ENCODE measurements around the gene CACNA1B.
"Not testable (repeated sequence)": the region's sequence is repeated elsewhere in the genome, so short reads cannot be mapped to it uniquely, and the experiment has no call there.

CACNA1B gene

GRCh38 chr9:138122201-138122600, 244.6 kb downstream of the CACNA1B start:
- no peak for DNase-seq

- no peak for DNase-seq
Observed at GRCh38 chr9:138122676-138123075, 245.1 kb downstream of the CACNA1B start.

- no peak for DNase-seq
Observed at GRCh38 chr9:138123086-138123485, 245.5 kb downstream of the CACNA1B start.

- not testable (repeated sequence) for DNase-seq
Observed at GRCh38 chr9:138126090-138126857, 248.7 kb downstream of the CACNA1B start.

GRCh38 chr9:138126858-138127584, 249.4 kb downstream of the CACNA1B start:
- DNase-seq: not testable (repeated sequence)

- not testable (repeated sequence) for DNase-seq
Observed at GRCh38 chr9:138128027-138128426, 250.4 kb downstream of the CACNA1B start.

GRCh38 chr9:138129318-138129717, 251.7 kb downstream of the CACNA1B start:
- not testable (repeated sequence) for DNase-seq

- not testable (repeated sequence) for DNase-seq
Observed at GRCh38 chr9:138132946-138133705, 255.5 kb downstream of the CACNA1B start.

- DNase-seq: not testable (repeated sequence)
Observed at GRCh38 chr9:138134581-138134980, 257.0 kb downstream of the CACNA1B start.

GRCh38 chr9:138139096-138139495, 261.5 kb downstream of the CACNA1B start:
- DNase-seq: not testable (repeated sequence)

GRCh38 chr9:138140980-138141379, 263.4 kb downstream of the CACNA1B start:
- not testable (repeated sequence) for DNase-seq

- DNase-seq: not testable (repeated sequence)
Observed at GRCh38 chr9:138142528-138143244, 265.1 kb downstream of the CACNA1B start.

- not testable (repeated sequence) for DNase-seq
Observed at GRCh38 chr9:138143491-138143890, 265.9 kb downstream of the CACNA1B start.

- not testable (repeated sequence) for DNase-seq
Observed at GRCh38 chr9:138147556-138147955, 270.0 kb downstream of the CACNA1B start.

GRCh38 chr9:138149672-138150656, 272.4 kb downstream of the CACNA1B start:
- not testable (repeated sequence) for DNase-seq

GRCh38 chr9:138155788-138156187, 278.2 kb downstream of the CACNA1B start:
- not testable (repeated sequence) for DNase-seq

GRCh38 chr9:138166793-138167192, 289.2 kb downstream of the CACNA1B start:
- DNase-seq: not testable (repeated sequence)

Measured in DMS153 (cell line).